VCaP (cell line): ENCODE data around the gene KCNA2.

Source experiments
- H3K27ac ChIP-seq: fragments of 450-650 bp; 2 replicates; pipeline ENCODE4 v1.5.1; 2017
- CTCF ChIP-seq: fragments of 450-650 bp; conservative IDR thresholded peaks from 2 replicates; pipeline ENCODE4 v1.5.1; 2017; ENCODE audit warnings: mild to moderate bottlenecking, moderate library complexity

Gene KCNA2

DNA sequence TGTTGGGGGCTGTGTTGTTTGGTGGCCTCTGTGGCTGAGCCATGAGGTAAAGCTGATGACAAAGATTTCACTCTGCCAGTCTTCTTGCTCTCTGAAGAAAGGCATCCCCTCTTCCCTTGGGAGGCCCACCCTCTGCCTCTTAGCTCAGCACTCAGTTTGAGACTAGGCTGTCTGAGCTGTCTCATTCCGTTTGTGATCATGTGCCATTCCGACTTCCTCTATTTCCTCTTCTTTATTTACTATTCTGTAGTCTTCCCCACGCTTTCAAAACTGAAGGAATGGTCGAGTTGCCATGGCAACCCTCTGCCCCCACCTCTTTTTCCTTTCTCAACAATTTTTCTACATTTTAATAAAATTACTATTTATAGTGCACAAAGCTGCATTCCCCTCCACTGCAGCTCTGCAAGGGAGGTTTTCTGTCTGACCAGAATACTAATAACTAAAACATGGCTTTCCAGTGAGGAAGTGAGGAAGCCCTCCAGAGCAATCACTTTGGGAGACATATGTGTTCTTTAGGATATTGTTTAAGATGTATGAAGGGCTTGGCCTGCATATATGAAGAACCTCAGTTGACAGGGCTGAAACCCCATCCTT, 37.8 kb upstream of the KCNA2 start:
- TF ChIP-seq CTCF: no peak
- H3K27ac ChIP-seq: no peak overlapping the region

- TF ChIP-seq CTCF: no peak
- H3K27ac ChIP-seq: no peak overlapping the region
Measured at GRCh38 chr1:110639724-110640386, 33.7 kb upstream of the KCNA2 start.

GRCh38 chr1:110638556-110638955, 32.4 kb upstream of the KCNA2 start:
- TF ChIP-seq CTCF: no peak
- no peak overlapping the region for H3K27ac ChIP-seq

DNA sequence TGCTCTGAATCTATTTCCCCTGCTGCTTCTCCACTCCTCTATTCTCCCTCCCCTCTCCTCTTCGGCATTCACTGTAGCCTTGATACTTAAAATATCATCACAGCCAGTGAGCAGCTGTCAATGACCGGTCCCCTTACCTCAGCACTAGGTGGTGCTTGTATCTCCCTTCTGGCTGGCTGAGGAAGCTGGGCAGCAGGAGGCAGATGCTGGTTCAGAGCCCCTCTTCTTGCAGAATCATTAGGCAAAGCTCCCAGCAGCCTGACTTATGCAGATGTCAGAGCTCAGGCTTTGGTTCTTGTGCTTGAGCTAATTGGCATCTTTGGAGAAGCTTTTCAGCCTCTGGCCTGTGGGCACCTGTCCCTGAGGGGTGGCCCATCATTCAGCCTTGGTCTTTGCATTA, 31.9 kb upstream of the KCNA2 start:
- H3K27ac ChIP-seq: no peak overlapping the region
- TF ChIP-seq CTCF: no peak

GRCh38 chr1:110637475-110637874, 31.3 kb upstream of the KCNA2 start:
- no peak for TF ChIP-seq CTCF
- no peak overlapping the region for H3K27ac ChIP-seq

- no peak overlapping the region for H3K27ac ChIP-seq
- TF ChIP-seq CTCF: no peak
Measured at GRCh38 chr1:110636149-110636935, 30.2 kb upstream of the KCNA2 start.

- H3K27ac ChIP-seq: no peak overlapping the region
- TF ChIP-seq CTCF: no peak
Measured at GRCh38 chr1:110635434-110635833, 29.3 kb upstream of the KCNA2 start.
